ENCODE data around the gene SPOCK1.

The SPOCK1 gene

GRCh38 chr5:137375741-137376526 is 123.2 kb downstream of the SPOCK1 start:
- DNase-seq (ENCODE audit: low read depth) = no peak
- TF ChIP-seq CTCF (conservative IDR thresholded peaks at IDR 0.05; ENCODE audit: control insufficient read depth, insufficient read depth, low read depth, low read length) = no peak
- H3K4me3 ChIP-seq (ENCODE audit: control insufficient read depth, low read depth, low read length) = no peak overlapping the region

- no peak for DNase-seq (ENCODE audit: low read depth)
- TF ChIP-seq CTCF (conservative IDR thresholded peaks at IDR 0.05; ENCODE audit: control insufficient read depth, insufficient read depth, low read depth, low read length) = no peak
- no peak overlapping the region for H3K4me3 ChIP-seq (ENCODE audit: control insufficient read depth, low read depth, low read length)
Observed at GRCh38 chr5:137374110-137374714, 124.9 kb downstream of the SPOCK1 start.

GRCh38 chr5:137372773-137373160 is 126.4 kb downstream of the SPOCK1 start:
- no peak overlapping the region for H3K4me3 ChIP-seq (ENCODE audit: control insufficient read depth, low read depth, low read length)
- TF ChIP-seq CTCF (conservative IDR thresholded peaks at IDR 0.05; ENCODE audit: control insufficient read depth, insufficient read depth, low read depth, low read length) = no peak
- DNase-seq (ENCODE audit: low read depth) = peak; percentile 49

GRCh38 chr5:137372016-137372772 is 126.9 kb downstream of the SPOCK1 start:
- no peak for TF ChIP-seq CTCF (conservative IDR thresholded peaks at IDR 0.05; ENCODE audit: control insufficient read depth, insufficient read depth, low read depth, low read length)
- no peak overlapping the region for H3K4me3 ChIP-seq (ENCODE audit: control insufficient read depth, low read depth, low read length)
- DNase-seq (ENCODE audit: low read depth) = no peak

- no peak for DNase-seq (ENCODE audit: low read depth)
- H3K4me3 ChIP-seq (ENCODE audit: control insufficient read depth, low read depth, low read length) = no peak overlapping the region
- TF ChIP-seq CTCF (conservative IDR thresholded peaks at IDR 0.05; ENCODE audit: control insufficient read depth, insufficient read depth, low read depth, low read length) = no peak
Observed at GRCh38 chr5:137370096-137371071, 128.7 kb downstream of the SPOCK1 start.

- TF ChIP-seq CTCF (conservative IDR thresholded peaks at IDR 0.05; ENCODE audit: control insufficient read depth, insufficient read depth, low read depth, low read length) = no peak
- H3K4me3 ChIP-seq (ENCODE audit: control insufficient read depth, low read depth, low read length) = no peak overlapping the region
- DNase-seq (ENCODE audit: low read depth) = no peak
Observed at GRCh38 chr5:137368651-137369050, 130.5 kb downstream of the SPOCK1 start.

Data from fibroblast of mammary gland (primary cell).